Pulmonary artery endothelial cell (primary cell): ENCODE data around the gene FBXW4. TPM values are rescaled to one million over a fixed set of nuclear protein-coding genes. Genes with fewer than 3 reads are reported as not detected.

ENCODE experiments used
- DNase-seq: peaks from one replicate; pipeline ENCODE4 v3.0.0-alpha.2; 2011; ENCODE audit warnings: low read depth, low spot score
- total RNA-seq: library from RNA; depleted of rRNA; stranded (reverse); fragments of >200 nt; gene quantifications from 2 replicates; pipeline ENCODE4 v1.2.3, GENCODE V29; 2014

FBXW4 gene
- total RNA-seq, 1 donor from 2014 or later: 23.3 TPM

DNA sequence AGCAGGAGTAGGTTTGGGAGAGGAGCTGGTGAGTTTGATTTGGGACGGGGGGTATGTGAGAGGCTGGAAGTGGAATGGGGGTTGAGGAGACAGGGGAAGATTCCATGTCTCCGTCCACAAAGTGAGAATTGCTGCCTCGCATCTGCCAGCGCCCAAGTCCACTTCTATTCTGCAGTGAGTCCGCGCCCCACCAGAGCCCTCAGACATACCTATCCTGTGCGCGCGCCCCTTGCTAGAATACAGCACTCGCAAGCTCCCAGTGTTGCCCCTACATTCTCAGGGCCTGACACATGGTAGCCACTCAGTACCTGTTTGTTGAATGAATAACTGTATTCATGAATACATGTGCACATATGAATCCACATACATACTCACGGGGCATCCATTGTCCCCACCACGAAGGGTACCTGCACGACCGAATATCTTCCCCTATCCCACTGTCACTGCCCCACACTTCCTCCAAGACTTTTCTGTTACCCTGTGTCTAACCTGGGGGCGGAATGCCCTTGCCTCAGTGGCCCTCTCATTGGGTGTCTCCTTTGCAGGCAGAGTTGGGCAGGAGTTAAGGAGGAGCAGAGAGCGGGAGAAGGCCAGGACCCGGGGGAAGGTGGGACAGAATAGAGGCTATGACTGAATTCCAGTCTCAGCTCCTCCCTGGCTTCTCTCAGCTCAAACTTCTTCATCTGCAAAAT, 126.8 kb downstream of the FBXW4 start:
- DNase-seq: no peak

GRCh38 chr10:101567165-101568006, 127.6 kb downstream of the FBXW4 start:
- no peak for DNase-seq

DNA sequence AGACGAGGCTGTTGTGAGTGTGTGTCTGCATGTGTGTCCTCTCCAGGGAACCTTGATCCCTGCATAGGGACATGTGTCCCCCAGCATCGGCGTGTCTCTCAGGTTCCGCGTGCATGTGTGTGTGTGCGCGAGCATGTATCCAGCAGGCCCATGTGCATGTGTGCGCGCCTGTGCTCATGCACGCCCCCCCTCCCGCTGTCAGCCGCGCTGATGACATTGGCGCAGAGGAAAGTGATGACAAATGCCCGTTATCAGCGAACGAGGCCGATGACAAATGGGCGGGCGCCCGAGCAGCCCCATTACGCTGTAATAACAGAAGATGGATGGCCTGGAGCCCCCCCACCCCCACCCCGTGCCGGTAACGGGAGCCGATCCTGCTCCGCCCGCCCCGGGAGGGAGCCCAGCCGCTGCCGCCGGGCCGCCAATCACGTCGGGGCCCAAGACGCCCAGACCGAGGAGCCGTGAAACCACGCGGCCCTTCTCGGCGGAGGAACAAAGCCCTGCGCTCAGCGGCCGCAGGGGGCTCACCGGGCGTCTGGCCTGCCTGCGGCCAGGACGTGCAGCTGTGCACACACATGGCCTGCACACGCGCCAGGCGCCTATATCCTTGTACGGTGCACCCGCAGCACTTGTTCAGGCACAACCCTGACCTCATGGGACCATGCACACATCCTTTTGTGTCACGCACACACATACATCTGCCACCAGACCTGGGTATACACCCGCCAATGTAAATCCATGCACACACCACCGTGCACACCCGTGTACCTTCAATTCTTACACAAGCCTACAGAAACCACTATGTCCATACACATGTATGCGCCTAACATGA, 128.4 kb downstream of the FBXW4 start:
- DNase-seq: no peak

DNA sequence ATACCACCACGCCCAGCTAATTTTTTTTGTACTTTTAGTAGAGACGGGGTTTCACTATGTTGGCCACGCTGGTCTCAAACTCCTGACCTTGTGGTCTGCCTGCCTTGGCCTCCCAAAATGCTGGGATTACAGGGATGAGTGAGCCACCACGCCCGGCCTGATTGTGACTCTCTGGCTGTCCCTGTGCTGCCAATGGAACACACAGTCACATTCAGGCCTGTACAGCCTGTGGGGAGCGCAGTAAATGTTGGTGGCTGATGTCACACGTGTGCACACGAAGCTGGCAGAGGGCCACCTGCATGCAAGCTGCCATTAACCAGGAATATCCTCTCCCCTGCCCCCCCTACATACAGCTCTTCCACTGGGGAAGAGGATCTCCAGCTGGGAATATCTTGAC, 129.0 kb downstream of the FBXW4 start:
- no peak for DNase-seq

DNA sequence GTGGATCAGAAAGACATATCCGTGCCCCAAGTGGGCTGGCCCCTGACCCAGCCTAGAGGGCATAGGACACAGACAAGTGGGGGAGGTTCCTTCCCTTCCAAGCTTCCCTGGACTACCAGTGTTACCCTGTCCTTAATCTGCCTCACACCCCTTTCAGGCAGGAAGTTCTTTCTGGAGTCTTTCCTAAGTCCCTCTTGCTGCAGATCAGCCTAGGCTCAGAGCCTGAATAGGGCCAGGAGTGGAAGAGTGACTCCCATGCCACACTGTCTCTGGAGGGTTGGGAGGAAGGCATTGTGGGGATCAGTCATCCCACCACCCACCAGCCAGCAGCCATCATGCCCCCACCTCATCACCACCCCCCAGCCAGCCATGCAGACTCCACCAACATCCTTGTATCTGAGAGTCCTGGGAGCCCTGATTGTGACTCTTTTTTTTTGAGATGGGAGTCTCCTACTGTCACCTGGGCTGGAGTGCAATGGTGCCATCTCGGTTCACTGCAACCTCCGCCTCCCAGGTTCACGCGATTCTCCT, 129.5 kb downstream of the FBXW4 start:
- no peak for DNase-seq

DNA sequence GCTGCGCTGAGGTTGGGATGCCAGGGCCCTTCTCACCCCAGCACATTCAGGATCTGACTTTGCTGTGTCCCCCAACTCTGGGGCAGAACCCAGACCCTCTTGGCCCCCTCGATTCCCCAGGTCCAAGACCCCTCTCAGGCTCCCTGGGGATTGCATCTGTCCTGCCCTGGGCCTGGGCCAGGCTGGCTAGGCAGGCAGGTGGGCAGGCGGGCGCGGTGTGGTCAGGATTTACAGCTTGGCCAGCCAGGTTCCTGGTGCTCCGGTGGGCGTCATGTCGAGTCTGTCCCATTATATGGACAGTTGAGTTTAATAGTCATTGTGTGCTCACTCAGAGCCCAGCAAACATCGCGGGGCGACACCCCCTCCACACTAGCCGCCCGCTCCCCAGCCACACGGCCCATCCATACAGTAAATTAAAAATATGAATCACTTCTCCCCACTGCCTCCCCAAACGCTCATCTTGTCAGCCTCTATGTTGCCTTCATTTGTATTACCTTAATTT, 130.4 kb downstream of the FBXW4 start:
- no peak for DNase-seq

GRCh38 chr10:101563497-101564040, 131.4 kb downstream of the FBXW4 start:
- no peak for DNase-seq

GRCh38 chr10:101563007-101563406, 132.0 kb downstream of the FBXW4 start:
- no peak for DNase-seq

GRCh38 chr10:101562231-101562630, 132.7 kb downstream of the FBXW4 start:
- DNase-seq: no peak

GRCh38 chr10:101561068-101561915, 133.7 kb downstream of the FBXW4 start:
- no peak for DNase-seq

Other genes with a start within 250 kb of the FBXW4 start
- gene POLL, start 106.9 kb downstream of the FBXW4 start, total RNA-seq: 10.2 and 11.6 TPM in 2 replicates
- gene DPCD, start 106.8 kb downstream of the FBXW4 start, total RNA-seq: 25.7 and 36.7 TPM in 2 replicates
- gene FGF8, start 80.9 kb upstream of the FBXW4 start, total RNA-seq: not detected in 2 replicates
- 128 and 168 TPM in 2 replicates for gene NPM3, start 88.3 kb upstream of the FBXW4 start, total RNA-seq
- gene OGA, start 123.3 kb upstream of the FBXW4 start, total RNA-seq: 80.0 and 84.5 TPM in 2 replicates
- gene KCNIP2, start 148.6 kb upstream of the FBXW4 start, total RNA-seq: 0.07 and 0.25 TPM in 2 replicates